HCT116 (cell line): ENCODE results near the gene SCAI. TPM values are rescaled to one million over a fixed set of nuclear protein-coding genes. Genes with fewer than 3 reads are reported as not detected.

Source experiments
- ATAC-seq: fragments of 200-7000 bp; cut with Tn5 transposase; 2 replicates; pipeline ENCODE4 v1.9.1; 2020; ENCODE audit warnings: mild to moderate bottlenecking, moderate library complexity
- BruUV-seq: library from RNA; stranded (reverse); fragments of 400-500 nt; replicated peaks from 2 replicates; lab custom pipeline; 2021; lab: Mats Ljungman, UMichigan
- CTCF ChIA-PET: fragments of 300-600 bp; sonication (Branson Sonifier 250); formaldehyde crosslinking; loops from one replicate; lab custom pipeline; 2021; ENCODE audit warnings: antibody characterized with exemption; lab: Charles Lee
- POLR2A ChIA-PET: fragments of 300-600, 350-600 bp; sonication (Branson Sonifier 250); formaldehyde crosslinking; loops from one replicate; lab custom pipeline; 2021; ENCODE audit warnings: antibody characterized with exemption; lab: Charles Lee
- RAD21 ChIA-PET, 2 experiments: fragments of 300-600 bp; sonication (Branson Sonifier 250); formaldehyde crosslinking; loops; one replicate each; lab custom pipeline; 2023; ENCODE audit warnings: low total read pairs in 2 of 2; ENCODE audit not compliant: uncharacterized antibody in 2 of 2, unreplicated experiment in 2 of 2, low non-redundant PET in 1 of 2; lab: Charles Lee
- DNase-seq: peaks from one replicate; pipeline ENCODE4 v3.0.0-alpha.2; 2010; ENCODE audit warnings: low read depth, low spot score
- H2AFZ ChIP-seq: fragments of 200-600 bp; shearing (Covaris generic), sonication (generic); 2 replicates; pipeline ENCODE4 v1.6.1; 2017; ENCODE audit warnings: low read depth, mixed run types, mixed read lengths, antibody characterized with exemption, low read length; ENCODE audit not compliant: poor library complexity, severe bottlenecking
- H3K27ac ChIP-seq: 2 replicates; pipeline ENCODE4 v1.5.1; 2012; ENCODE audit warnings: low read depth, low read length
- H3K27me3 ChIP-seq: fragments of 200-600 bp; sonication (generic); 2 replicates; pipeline ENCODE4 v1.6.1; 2016; ENCODE audit warnings: mixed run types, low read length, mixed read lengths; ENCODE audit not compliant: insufficient read depth
- H3K36me3 ChIP-seq, 2 experiments: fragments of 200-500 bp in 1 of 2; fragments of 200-600 bp in 1 of 2; sonication (Bioruptor generic) in 1 of 2; sonication (generic) in 1 of 2; 2 replicates each; pipeline versions ENCODE4 v1.5.1 to v1.6.1; 2014 to 2016; ENCODE audit warnings: low read length in 2 of 2, inconsistent platforms in 1 of 2, mixed read lengths in 1 of 2, mixed run types in 1 of 2; ENCODE audit not compliant: insufficient read depth in 2 of 2, control insufficient read depth in 1 of 2
- H3K4me1 ChIP-seq, 2 experiments: fragments of 200-600 bp in 1 of 2; sonication (generic) in 1 of 2; 2 replicates each; pipeline versions ENCODE4 v1.5.1 to v1.6.1; 2012 to 2017; ENCODE audit warnings: low read length in 2 of 2, inconsistent platforms in 1 of 2, mild to moderate bottlenecking in 1 of 2, mixed read lengths in 1 of 2, mixed run types in 1 of 2, moderate library complexity in 1 of 2; ENCODE audit not compliant: insufficient read depth in 2 of 2, control insufficient read depth in 1 of 2
- H3K4me2 ChIP-seq: fragments of 200-600 bp; sonication (generic); 2 replicates; pipeline ENCODE4 v1.6.1; 2017; ENCODE audit warnings: mixed run types, low read length, mixed read lengths
- H3K4me3 ChIP-seq, 2 experiments: fragments of 200-600 bp in 1 of 2; sonication (generic) in 1 of 2; replicated peaks in 1 of 2; 2 replicates each; pipeline ENCODE4 v1.5.1; 2011 to 2016; ENCODE audit warnings: low read length in 2 of 2, control low read depth in 1 of 2, low read depth in 1 of 2, mild to moderate bottlenecking in 1 of 2, mixed read lengths in 1 of 2, mixed run types in 1 of 2
- H3K79me2 ChIP-seq: fragments of 200-600 bp; sonication (generic); 2 replicates; pipeline ENCODE4 v1.6.1; 2017; ENCODE audit warnings: mild to moderate bottlenecking, mixed run types, low read length, moderate library complexity, mixed read lengths; ENCODE audit not compliant: insufficient read depth
- H3K9ac ChIP-seq: fragments of 200-600 bp; sonication (generic); 2 replicates; pipeline ENCODE4 v1.6.1; 2016; ENCODE audit warnings: low read length, mixed read lengths
- H3K9me2 ChIP-seq: fragments of 200-600 bp; sonication (generic), shearing (Covaris generic); 2 replicates; pipeline ENCODE4 v1.6.1; 2017; ENCODE audit warnings: mixed run types, mild to moderate bottlenecking, moderate library complexity; ENCODE audit not compliant: insufficient read depth
- H3K9me3 ChIP-seq, 2 experiments: fragments of 200-500 bp in 1 of 2; fragments of 200-600 bp in 1 of 2; sonication (Bioruptor generic) in 1 of 2; sonication (generic) in 1 of 2; 2 replicates each; pipeline ENCODE4 v1.6.1; 2014 to 2017; ENCODE audit warnings: low read length in 2 of 2, mixed read lengths in 2 of 2, inconsistent platforms in 1 of 2, low read depth in 1 of 2, mild to moderate bottlenecking in 1 of 2, mixed run types in 1 of 2, moderate library complexity in 1 of 2; ENCODE audit not compliant: control insufficient read depth in 1 of 2, insufficient read depth in 1 of 2
- H4K20me1 ChIP-seq: fragments of 200-600 bp; sonication (generic), shearing (Covaris generic); 2 replicates; pipeline ENCODE4 v1.6.1; 2017; ENCODE audit warnings: mixed run types, mild to moderate bottlenecking, moderate library complexity; ENCODE audit not compliant: insufficient read depth
- CBX3 ChIP-seq: IDR thresholded peaks from 2 replicates; pipeline ENCODE4 v1.6.1; 2012; ENCODE audit warnings: low read depth
- CEBPB ChIP-seq: IDR thresholded peaks from 2 replicates; pipeline ENCODE4 v1.6.1; 2012; ENCODE audit warnings: low read depth
- EGR1 ChIP-seq: IDR thresholded peaks from 2 replicates; pipeline ENCODE4 v1.6.1; 2012; ENCODE audit warnings: low read depth
- ELF1 ChIP-seq: IDR thresholded peaks from 2 replicates; pipeline ENCODE4 v1.6.1; 2012; ENCODE audit warnings: low read depth, borderline replicate concordance
- EZH2phosphoT487 ChIP-seq: fragments of 200-600 bp; IDR thresholded peaks from 2 replicates; pipeline ENCODE4 v1.6.1; 2018; ENCODE audit warnings: antibody characterized with exemption, borderline replicate concordance
- POLR2A ChIP-seq: IDR thresholded peaks from 2 replicates; pipeline ENCODE4 v1.7.0; 2011; ENCODE audit warnings: borderline replicate concordance; ENCODE audit not compliant: insufficient read depth, insufficient read length; ENCODE audit errors: extremely low read depth
- POLR2AphosphoS5 ChIP-seq: IDR thresholded peaks from 2 replicates; pipeline ENCODE4 v1.6.1; 2011; ENCODE audit warnings: mild to moderate bottlenecking, low read depth, low read length, moderate library complexity
- RAD21 ChIP-seq: IDR thresholded peaks from 2 replicates; pipeline ENCODE4 v1.6.1; 2012; ENCODE audit warnings: low read depth, mild to moderate bottlenecking
- SP1 ChIP-seq: IDR thresholded peaks from 2 replicates; pipeline ENCODE4 v1.6.1; 2012; ENCODE audit warnings: low read depth
- SRF ChIP-seq: IDR thresholded peaks from 2 replicates; pipeline ENCODE4 v1.6.1; 2012; ENCODE audit warnings: low read depth
- TCF7L2 ChIP-seq: IDR thresholded peaks from 2 replicates; pipeline ENCODE4 v1.7.0; 2011; ENCODE audit warnings: borderline replicate concordance, inconsistent platforms; ENCODE audit not compliant: insufficient read depth, insufficient read length; ENCODE audit errors: extremely low read depth
- YY1 ChIP-seq: IDR thresholded peaks from 2 replicates; pipeline ENCODE4 v1.6.1; 2011; ENCODE audit warnings: low read length, low read depth, moderate library complexity, mild to moderate bottlenecking; ENCODE audit not compliant: insufficient replicate concordance; ENCODE audit errors: extremely low read depth
- ZFX ChIP-seq: fragments of 450-650 bp; IDR thresholded peaks from 2 replicates; pipeline ENCODE4 v1.6.1; 2017
- intact Hi-C: fragments of 100-400 bp; cut with micrococcal nuclease; formaldehyde crosslinking; loops from 2 replicates; pipeline ENCODE4 v1.10.0; 2022
- total RNA-seq: library from RNA; stranded (reverse); gene quantifications from one replicate; pipeline ENCODE4 v1.2.1, GENCODE V29; 2021; ENCODE audit not compliant: unreplicated experiment
- TF ChIP-seq, protein P1 (sequence below): IDR thresholded peaks from 2 replicates; pipeline ENCODE4 v1.6.1; 2012
- TF ChIP-seq, protein P2 (sequence below), 3 experiments: fragments of 200-600 bp in 1 of 3; sonication (generic) in 1 of 3; IDR thresholded peaks in 2 of 3; conservative IDR thresholded peaks in 1 of 3; 2 replicates each; pipeline ENCODE4 v1.5.1; 2012 to 2017; ENCODE audit warnings: low read depth in 2 of 3, low read length in 2 of 3, antibody characterized with exemption in 1 of 3, borderline replicate concordance in 1 of 3, control low read depth in 1 of 3, mild to moderate bottlenecking in 1 of 3, mixed read lengths in 1 of 3, mixed run types in 1 of 3, moderate library complexity in 1 of 3; ENCODE audit not compliant: insufficient read depth in 1 of 3
- TF ChIP-seq, protein P3 (sequence below): IDR thresholded peaks from 2 replicates; pipeline ENCODE4 v1.6.1; 2012

The SCAI gene
- total RNA-seq, 1 experiment from 2014 or later, result 14.0 TPM

GRCh38 chr9:124972241-124972770, 171.0 kb downstream of the SCAI start:
- Histone ChIP-seq H3K27ac (no peak overlapping the region), H3K9me2 (no peaks in the 10 kb centered on the region), H2AFZ (no peak overlapping the region), H4K20me1 (no peaks in the 10 kb centered on the region), H3K36me3 (peaks cover 0 to 3% of the 10 kb centered on the region in 2 experiments; a peak in 1 of 4 replicates), H3K4me2 (no peak overlapping the region), H3K9ac (no peak overlapping the region), H3K4me3 (no peak overlapping the region), H3K27me3 (no peaks in the 10 kb centered on the region), H3K79me2 (no peaks in the 10 kb centered on the region), H3K9me3 (no peaks in the 10 kb centered on the region), H3K4me1 (no peaks in the 10 kb centered on the region)
- TF ChIP-seq, protein P1, sequence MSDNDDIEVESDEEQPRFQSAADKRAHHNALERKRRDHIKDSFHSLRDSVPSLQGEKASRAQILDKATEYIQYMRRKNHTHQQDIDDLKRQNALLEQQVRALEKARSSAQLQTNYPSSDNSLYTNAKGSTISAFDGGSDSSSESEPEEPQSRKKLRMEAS, result no peak
- TF ChIP-seq SRF (no peak), CBX3 (no peak), RAD21 (no peak), SP1 (no peak), ELF1 (no peak), CEBPB (no peak)
- TF ChIP-seq, protein P2, sequence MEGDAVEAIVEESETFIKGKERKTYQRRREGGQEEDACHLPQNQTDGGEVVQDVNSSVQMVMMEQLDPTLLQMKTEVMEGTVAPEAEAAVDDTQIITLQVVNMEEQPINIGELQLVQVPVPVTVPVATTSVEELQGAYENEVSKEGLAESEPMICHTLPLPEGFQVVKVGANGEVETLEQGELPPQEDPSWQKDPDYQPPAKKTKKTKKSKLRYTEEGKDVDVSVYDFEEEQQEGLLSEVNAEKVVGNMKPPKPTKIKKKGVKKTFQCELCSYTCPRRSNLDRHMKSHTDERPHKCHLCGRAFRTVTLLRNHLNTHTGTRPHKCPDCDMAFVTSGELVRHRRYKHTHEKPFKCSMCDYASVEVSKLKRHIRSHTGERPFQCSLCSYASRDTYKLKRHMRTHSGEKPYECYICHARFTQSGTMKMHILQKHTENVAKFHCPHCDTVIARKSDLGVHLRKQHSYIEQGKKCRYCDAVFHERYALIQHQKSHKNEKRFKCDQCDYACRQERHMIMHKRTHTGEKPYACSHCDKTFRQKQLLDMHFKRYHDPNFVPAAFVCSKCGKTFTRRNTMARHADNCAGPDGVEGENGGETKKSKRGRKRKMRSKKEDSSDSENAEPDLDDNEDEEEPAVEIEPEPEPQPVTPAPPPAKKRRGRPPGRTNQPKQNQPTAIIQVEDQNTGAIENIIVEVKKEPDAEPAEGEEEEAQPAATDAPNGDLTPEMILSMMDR (IDR thresholded peaks at IDR 0.05 in 2 of 3, conservative IDR thresholded peaks at IDR 0.05 in 1 of 3; ENCODE audit: borderline replicate concordance in 1 of 3, insufficient read depth in 1 of 3, low read depth in 2 of 3, low read length in 2 of 3), result no peak
- no peak for DNase-seq
- CTCF ChIA-PET, result no interaction called here
- RAD21 ChIA-PET, result no interaction called here
- POLR2A ChIA-PET, result no interaction called here
- no peak for ATAC-seq
- intact Hi-C loops, result no loop called here
- no TSS peak for BruUV-seq

- Histone ChIP-seq H4K20me1 (no peaks in the 10 kb centered on the region), H2AFZ (no peak overlapping the region), H3K36me3 (no peaks in the 10 kb centered on the region), H3K4me2 (no peak overlapping the region), H3K4me1 (no peaks in the 10 kb centered on the region), H3K4me3 (no peak overlapping the region), H3K79me2 (no peaks in the 10 kb centered on the region), H3K9ac (no peak overlapping the region), H3K27me3 (no peaks in the 10 kb centered on the region), H3K27ac (no peak overlapping the region), H3K9me3 (no peaks in the 10 kb centered on the region), H3K9me2 (no peaks in the 10 kb centered on the region)
- no peak for ATAC-seq
- intact Hi-C loops, result no loop called here
- no TSS peak for BruUV-seq
- CTCF ChIA-PET, result no interaction called here
- DNase-seq, result no peak
- POLR2A ChIA-PET, result no interaction called here
- RAD21 ChIA-PET, result no interaction called here
- no peak for TF ChIP-seq TCF7L2
- no peak for TF ChIP-seq POLR2AphosphoS5
- no peak for TF ChIP-seq RAD21
- TF ChIP-seq ZFX, result no peak
- TF ChIP-seq EZH2phosphoT487, result no peak
- TF ChIP-seq, protein P2 (IDR thresholded peaks at IDR 0.05 in 2 of 3, conservative IDR thresholded peaks at IDR 0.05 in 1 of 3; ENCODE audit: borderline replicate concordance in 1 of 3, insufficient read depth in 1 of 3, low read depth in 2 of 3, low read length in 2 of 3), result no peak
- TF ChIP-seq YY1, result no peak
- no peak for TF ChIP-seq EGR1
- TF ChIP-seq, protein P3, sequence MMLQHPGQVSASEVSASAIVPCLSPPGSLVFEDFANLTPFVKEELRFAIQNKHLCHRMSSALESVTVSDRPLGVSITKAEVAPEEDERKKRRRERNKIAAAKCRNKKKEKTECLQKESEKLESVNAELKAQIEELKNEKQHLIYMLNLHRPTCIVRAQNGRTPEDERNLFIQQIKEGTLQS, result no peak
- TF ChIP-seq CEBPB, result no peak
- TF ChIP-seq SRF, result no peak
- no peak for TF ChIP-seq POLR2A
These were observed 173.9 kb downstream of the SCAI start for GRCh38 chr9:124969401-124969800.
